GM23248 (cell line): ENCODE data around the gene TMEM271. TPM values are rescaled to one million over a fixed set of nuclear protein-coding genes. Genes with fewer than 3 reads are reported as not detected.

ENCODE experiments used
- DNase-seq: peaks from one replicate; pipeline ENCODE4 v3.0.0-alpha.2; 2015
- H2AFZ ChIP-seq: fragments of 200-600 bp; sonication (generic); 2 replicates; pipeline ENCODE4 v1.6.1; 2016; ENCODE audit warnings: antibody characterized with exemption
- H3F3A ChIP-seq: fragments of 200-600 bp; sonication (generic); 2 replicates; pipeline ENCODE4 v1.6.1; 2016; ENCODE audit warnings: mild to moderate bottlenecking, antibody characterized with exemption, mixed run types; ENCODE audit not compliant: insufficient read depth
- H3K27ac ChIP-seq: fragments of 200-600 bp; sonication (generic); 2 replicates; pipeline ENCODE4 v1.5.1; 2016; ENCODE audit warnings: mild to moderate bottlenecking
- H3K27me3 ChIP-seq: fragments of 200-600 bp; sonication (generic); replicated peaks from 2 replicates; pipeline ENCODE4 v1.6.1; 2016; ENCODE audit warnings: mild to moderate bottlenecking; ENCODE audit not compliant: insufficient read depth
- H3K36me3 ChIP-seq: fragments of 200-600 bp; sonication (generic); 2 replicates; pipeline ENCODE4 v1.6.1; 2016; ENCODE audit warnings: low read depth, mild to moderate bottlenecking
- H3K4me1 ChIP-seq: fragments of 200-600 bp; sonication (generic); 2 replicates; pipeline ENCODE4 v1.6.1; 2016; ENCODE audit warnings: mild to moderate bottlenecking; ENCODE audit not compliant: insufficient read depth
- H3K4me2 ChIP-seq: fragments of 200-600 bp; sonication (generic); one replicate; pipeline ENCODE4 v1.6.1; 2016; ENCODE audit warnings: mild to moderate bottlenecking; ENCODE audit not compliant: unreplicated experiment
- H3K4me3 ChIP-seq: fragments of 200-600 bp; sonication (generic); 2 replicates; pipeline ENCODE4 v1.5.1; 2016; ENCODE audit warnings: mild to moderate bottlenecking
- H3K79me2 ChIP-seq: fragments of 200-600 bp; sonication (generic); 2 replicates; pipeline ENCODE4 v1.6.1; 2016; ENCODE audit warnings: mild to moderate bottlenecking; ENCODE audit not compliant: insufficient read depth
- H3K9ac ChIP-seq: fragments of 200-600 bp; sonication (generic); 2 replicates; pipeline ENCODE4 v1.6.1; 2016; ENCODE audit warnings: mild to moderate bottlenecking
- H3K9me2 ChIP-seq: fragments of 200-600 bp; sonication (generic); 2 replicates; pipeline ENCODE4 v1.6.1; 2016; ENCODE audit warnings: mixed run types, mild to moderate bottlenecking, moderate library complexity; ENCODE audit not compliant: insufficient read depth
- H3K9me3 ChIP-seq: fragments of 200-600 bp; sonication (generic); one replicate; pipeline ENCODE4 v1.6.1; 2017; ENCODE audit warnings: low read depth
- H4K20me1 ChIP-seq: fragments of 200-600 bp; sonication (generic); 2 replicates; pipeline ENCODE4 v1.6.0; 2016; ENCODE audit not compliant: insufficient read depth
- EZH2 ChIP-seq: fragments of 200-600 bp; sonication (generic); IDR thresholded peaks from 2 replicates; pipeline ENCODE4 v1.6.1; 2018; ENCODE audit warnings: antibody characterized with exemption, mild to moderate bottlenecking; ENCODE audit not compliant: insufficient read depth, poor library complexity, severe bottlenecking
- EZH2phosphoT487 ChIP-seq: fragments of 200-600 bp; sonication (generic); IDR thresholded peaks from 2 replicates; pipeline ENCODE4 v1.6.1; 2018; ENCODE audit warnings: antibody characterized with exemption, moderate library complexity, mild to moderate bottlenecking, low read depth; ENCODE audit not compliant: insufficient read depth
- WGBS, 2 experiments: methylation state at CpG; one replicate each; pipeline ENCODE4 v1.1.6; 2015 to 2017; ENCODE audit warnings: low lambda C conversion rate in 2 of 2, low coverage in 1 of 2; ENCODE audit errors: missing lambda C conversion rate in 2 of 2; 5-methylcytosine and 5-hydroxymethylcytosine counted together
- in situ Hi-C: fragments of 300-500 bp; cut with MboI; formaldehyde crosslinking; loops from 2 replicates; pipeline ENCODE4 v1.15.0; 2020
- polyA plus RNA-seq: library from polyadenylated mRNA; unstranded; fragments of >200 nt; fragmentation: Nextera tagmentation; extraction: Ambion mirVana; gene quantifications from 2 replicates; pipeline ENCODE4 v1.2.1, GENCODE V29; 2016
- total RNA-seq: library from RNA; depleted of rRNA; stranded (reverse); fragments of >200 nt; shearing (Covaris generic); gene quantifications from 2 replicates; pipeline ENCODE4 v1.2.3, GENCODE V29; 2014

Gene TMEM271
- total and polyA plus RNA-seq, 2 experiments from 2014 or later, result not detected

GRCh38 chr4:577499-578450 is 1.7 kb upstream of the TMEM271 start:
- no peak overlapping the region for H3K27ac ChIP-seq
- no peak overlapping the region for H2AFZ ChIP-seq
- H3K9me3 ChIP-seq, result no peaks in the 10 kb centered on the region
- peak overlapping the region; percentile 35 for H3K4me2 ChIP-seq
- in situ Hi-C loops, result no loop called here
- no peak overlapping the region for H3K9ac ChIP-seq
- 2 to 3% methylated on average over 47 to 51 of the region's 52 CpGs for WGBS, 2 experiments
- peak; percentile 54 for DNase-seq
- no peaks in the 10 kb centered on the region for H3K9me2 ChIP-seq
- H3K79me2 ChIP-seq, result no peaks in the 10 kb centered on the region
- no peaks in the 10 kb centered on the region for H4K20me1 ChIP-seq
- no peaks in the 10 kb centered on the region for H3K4me1 ChIP-seq
- TF ChIP-seq EZH2 (no peak), EZH2phosphoT487 (no peak)
- peaks cover 64% of the 10 kb centered on the region for H3K27me3 ChIP-seq
- no peak overlapping the region for H3K4me3 ChIP-seq
- no peaks in the 10 kb centered on the region for H3F3A ChIP-seq
- H3K36me3 ChIP-seq, result no peaks in the 10 kb centered on the region

GRCh38 chr4:576991-577498 is 950 bp upstream of the TMEM271 start:
- no peak overlapping the region for H3K4me3 ChIP-seq
- peak overlapping the region; percentile 35 for H3K4me2 ChIP-seq
- H3F3A ChIP-seq, result no peaks in the 10 kb centered on the region
- TF ChIP-seq EZH2 (no peak), EZH2phosphoT487 (no peak)
- H3K4me1 ChIP-seq, result no peaks in the 10 kb centered on the region
- H3K9ac ChIP-seq, result no peak overlapping the region
- peak; percentile 23 for DNase-seq
- H3K9me2 ChIP-seq, result no peaks in the 10 kb centered on the region
- WGBS, 2 experiments, result 2 to 3% methylated on average over 11 to 37 of the region's 37 CpGs
- H3K79me2 ChIP-seq, result no peaks in the 10 kb centered on the region
- no peak overlapping the region for H2AFZ ChIP-seq
- peaks cover 64% of the 10 kb centered on the region for H3K27me3 ChIP-seq
- H4K20me1 ChIP-seq, result no peaks in the 10 kb centered on the region
- H3K27ac ChIP-seq, result no peak overlapping the region
- no peaks in the 10 kb centered on the region for H3K36me3 ChIP-seq
- in situ Hi-C loops, result no loop called here
- H3K9me3 ChIP-seq, result no peaks in the 10 kb centered on the region

GRCh38 chr4:575281-576141 is 584 bp downstream of the TMEM271 start:
- Histone ChIP-seq H3K9ac (no peak overlapping the region), H2AFZ (no peak overlapping the region), H3K36me3 (no peaks in the 10 kb centered on the region), H4K20me1 (no peaks in the 10 kb centered on the region), H3K27me3 (peaks cover 55% of the 10 kb centered on the region), H3K27ac (no peak overlapping the region), H3K4me3 (no peak overlapping the region), H3K4me2 (no peak overlapping the region), H3K79me2 (no peaks in the 10 kb centered on the region), H3K9me3 (no peaks in the 10 kb centered on the region), H3K4me1 (no peaks in the 10 kb centered on the region), H3F3A (no peaks in the 10 kb centered on the region), H3K9me2 (no peaks in the 10 kb centered on the region)
- 4 to 5% methylated on average over 41 to 51 of the region's 127 CpGs for WGBS, 2 experiments
- TF ChIP-seq EZH2phosphoT487 (no peak), EZH2 (peak; percentile 65)
- in situ Hi-C loops, result no loop called here
- peak; percentile 74 for DNase-seq
